Mucosa of stomach (tissue), 1 donor: ENCODE measurements around the gene IGFBPL1.
"Not testable (repeated sequence)": the region's sequence is repeated elsewhere in the genome, so short reads cannot be mapped to it uniquely, and the experiment has no call there.

Source experiments
- H3K27me3 ChIP-seq: one replicate; pipeline ENCODE4 v1.7.0; 2013; ENCODE audit warnings: mild to moderate bottlenecking, low read length; ENCODE audit not compliant: control insufficient read depth, insufficient read depth
- H3K36me3 ChIP-seq: one replicate; pipeline ENCODE4 v1.7.0; 2013; ENCODE audit warnings: low read length; ENCODE audit not compliant: control insufficient read depth, insufficient read depth
- H3K4me1 ChIP-seq: one replicate; pipeline ENCODE4 v1.7.0; 2013; ENCODE audit warnings: mild to moderate bottlenecking, low read length; ENCODE audit not compliant: control insufficient read depth, insufficient read depth
- H3K4me3 ChIP-seq: one replicate; pipeline ENCODE4 v1.7.0; 2013; ENCODE audit warnings: low read length
- H3K9ac ChIP-seq: one replicate; pipeline ENCODE4 v1.7.0; 2013; ENCODE audit warnings: mild to moderate bottlenecking, low read length, moderate library complexity
- H3K9me3 ChIP-seq: one replicate; pipeline ENCODE4 v1.7.0; 2013; ENCODE audit warnings: mild to moderate bottlenecking, low read length, moderate library complexity; ENCODE audit not compliant: control insufficient read depth
- donor health status: Pancreatic carcinoma.

The IGFBPL1 gene

GRCh38 chr9:38384990-38385848 is 39.0 kb downstream of the IGFBPL1 start:
- Histone ChIP-seq H3K9ac (no peak overlapping the region), H3K4me1 (peaks cover 6% of the 10 kb centered on the region), H3K4me3 (no peak overlapping the region), H3K9me3 (no peaks in the 10 kb centered on the region), H3K36me3 (no peaks in the 10 kb centered on the region), H3K27me3 (no peaks in the 10 kb centered on the region)

DNA sequence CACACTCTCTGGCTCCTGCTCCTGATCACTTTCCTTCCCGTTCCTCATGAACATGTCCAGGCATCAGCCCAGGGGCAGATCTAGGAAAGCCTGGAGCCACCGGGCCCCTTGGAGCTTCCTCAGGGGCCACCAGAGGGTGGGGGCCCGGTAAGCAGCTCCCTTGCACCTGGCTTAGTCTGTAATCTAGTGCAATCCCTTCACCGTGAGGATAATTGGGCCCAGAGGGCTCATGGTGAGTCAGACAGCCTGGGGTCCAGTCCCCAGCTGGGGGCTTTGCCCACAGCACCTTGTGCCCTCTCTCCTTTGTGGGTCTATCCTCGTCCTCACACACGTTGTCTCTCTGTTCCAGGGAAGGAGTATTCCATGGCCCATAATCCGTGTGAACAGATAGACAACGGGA is 42.1 kb downstream of the IGFBPL1 start:
- H3K27me3 ChIP-seq, result no peaks in the 10 kb centered on the region
- H3K4me3 ChIP-seq, result no peak overlapping the region
- no peak overlapping the region for H3K9ac ChIP-seq
- peaks cover 6% of the 10 kb centered on the region for H3K4me1 ChIP-seq
- no peaks in the 10 kb centered on the region for H3K36me3 ChIP-seq
- no peaks in the 10 kb centered on the region for H3K9me3 ChIP-seq

GRCh38 chr9:38380872-38381534 is 43.3 kb downstream of the IGFBPL1 start:
- H3K9ac ChIP-seq, result no peak overlapping the region

GRCh38 chr9:38380230-38380871 is 43.9 kb downstream of the IGFBPL1 start:
- H3K9ac ChIP-seq, result no peak overlapping the region
- peaks cover 6% of the 10 kb centered on the region for H3K4me1 ChIP-seq
- H3K27me3 ChIP-seq, result no peaks in the 10 kb centered on the region
- H3K36me3 ChIP-seq, result no peaks in the 10 kb centered on the region
- H3K9me3 ChIP-seq, result no peaks in the 10 kb centered on the region
- H3K4me3 ChIP-seq, result no peak overlapping the region

More at GRCh38 chr9:38380872-38381534, 43.3 kb downstream of the IGFBPL1 start:
- Histone ChIP-seq H3K4me3 (no peak overlapping the region), H3K4me1 (peaks cover 6% of the 10 kb centered on the region), H3K27me3 (no peaks in the 10 kb centered on the region), H3K9me3 (no peaks in the 10 kb centered on the region), H3K36me3 (no peaks in the 10 kb centered on the region)

DNA sequence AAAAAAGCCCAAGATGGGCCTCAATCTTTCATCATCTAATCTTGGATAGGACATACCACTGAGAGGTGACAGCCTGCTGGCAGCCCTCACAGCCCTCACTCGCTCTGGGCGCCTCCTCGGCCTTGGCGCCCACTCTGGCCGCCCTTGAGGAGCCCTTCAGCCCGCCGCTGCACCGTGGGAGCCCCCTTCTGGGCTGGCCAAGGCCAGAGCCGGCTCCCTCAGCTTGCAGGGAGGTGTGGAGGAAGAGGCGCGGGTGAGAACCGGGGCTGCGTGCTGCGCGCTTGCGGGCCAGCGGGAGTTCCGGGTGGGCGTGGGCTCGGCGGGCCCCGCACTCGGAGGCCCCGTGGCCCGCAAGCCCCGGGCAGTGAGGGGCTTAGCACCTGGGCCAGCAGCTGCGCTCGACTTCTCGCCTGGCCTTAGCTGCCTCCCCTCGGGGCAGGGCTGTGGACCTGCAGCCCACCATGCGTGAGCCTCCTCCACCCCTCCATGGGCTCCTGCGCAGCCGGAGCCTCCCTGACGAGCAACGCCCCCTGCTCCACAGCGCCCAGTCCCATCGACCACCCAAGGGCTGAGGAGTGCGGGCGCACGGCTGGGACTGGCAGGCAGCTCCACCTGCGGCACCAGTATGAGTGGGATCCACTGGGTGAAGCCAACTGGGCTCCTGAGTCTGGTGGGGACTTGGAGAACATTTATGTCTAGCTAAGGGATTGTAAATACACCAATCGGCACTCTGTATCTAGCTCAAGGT is 46.7 kb downstream of the IGFBPL1 start:
- not testable (repeated sequence) for H3K9me3 ChIP-seq, H3K27me3 ChIP-seq, H3K4me1 ChIP-seq, H3K4me3 ChIP-seq, H3K9ac ChIP-seq, H3K36me3 ChIP-seq

- H3K9ac ChIP-seq, result no peak overlapping the region
- no peaks in the 10 kb centered on the region for H3K9me3 ChIP-seq
- peaks cover 6% of the 10 kb centered on the region for H3K4me1 ChIP-seq
- H3K27me3 ChIP-seq, result no peaks in the 10 kb centered on the region
- no peaks in the 10 kb centered on the region for H3K36me3 ChIP-seq
- H3K4me3 ChIP-seq, result no peak overlapping the region
Observed at GRCh38 chr9:38376021-38376670, 48.1 kb downstream of the IGFBPL1 start.

GRCh38 chr9:38375572-38375963 is 48.7 kb downstream of the IGFBPL1 start:
- H3K4me3 ChIP-seq, result no peak overlapping the region
- H3K27me3 ChIP-seq, result no peaks in the 10 kb centered on the region
- peaks cover 1% of the 10 kb centered on the region for H3K4me1 ChIP-seq
- H3K9me3 ChIP-seq, result no peaks in the 10 kb centered on the region
- no peak overlapping the region for H3K9ac ChIP-seq
- H3K36me3 ChIP-seq, result no peaks in the 10 kb centered on the region

- Histone ChIP-seq H3K9me3 (no peaks in the 10 kb centered on the region), H3K36me3 (no peaks in the 10 kb centered on the region), H3K4me3 (no peak overlapping the region), H3K27me3 (no peaks in the 10 kb centered on the region), H3K4me1 (no peaks in the 10 kb centered on the region), H3K9ac (no peak overlapping the region)
Observed at GRCh38 chr9:38374847-38375571, 49.2 kb downstream of the IGFBPL1 start.

- Histone ChIP-seq H3K9ac (no peak overlapping the region), H3K4me3 (no peak overlapping the region), H3K4me1 (no peaks in the 10 kb centered on the region), H3K9me3 (no peaks in the 10 kb centered on the region), H3K27me3 (no peaks in the 10 kb centered on the region), H3K36me3 (no peaks in the 10 kb centered on the region)
Observed at GRCh38 chr9:38373679-38374078, 50.6 kb downstream of the IGFBPL1 start.

GRCh38 chr9:38372762-38373619 is 51.3 kb downstream of the IGFBPL1 start:
- no peaks in the 10 kb centered on the region for H3K36me3 ChIP-seq
- no peaks in the 10 kb centered on the region for H3K27me3 ChIP-seq
- no peak overlapping the region for H3K4me3 ChIP-seq
- H3K9me3 ChIP-seq, result no peaks in the 10 kb centered on the region
- no peak overlapping the region for H3K9ac ChIP-seq
- no peaks in the 10 kb centered on the region for H3K4me1 ChIP-seq
